ENCODE measurements around the gene VCAN.
A peak's percentile ranks its signal among the peaks of the same experiment; 100 is the strongest.

Gene VCAN

GRCh38 chr5:83576341-83576740 lies 104.8 kb downstream of the VCAN start:
- DNase-seq: no peak

DNA sequence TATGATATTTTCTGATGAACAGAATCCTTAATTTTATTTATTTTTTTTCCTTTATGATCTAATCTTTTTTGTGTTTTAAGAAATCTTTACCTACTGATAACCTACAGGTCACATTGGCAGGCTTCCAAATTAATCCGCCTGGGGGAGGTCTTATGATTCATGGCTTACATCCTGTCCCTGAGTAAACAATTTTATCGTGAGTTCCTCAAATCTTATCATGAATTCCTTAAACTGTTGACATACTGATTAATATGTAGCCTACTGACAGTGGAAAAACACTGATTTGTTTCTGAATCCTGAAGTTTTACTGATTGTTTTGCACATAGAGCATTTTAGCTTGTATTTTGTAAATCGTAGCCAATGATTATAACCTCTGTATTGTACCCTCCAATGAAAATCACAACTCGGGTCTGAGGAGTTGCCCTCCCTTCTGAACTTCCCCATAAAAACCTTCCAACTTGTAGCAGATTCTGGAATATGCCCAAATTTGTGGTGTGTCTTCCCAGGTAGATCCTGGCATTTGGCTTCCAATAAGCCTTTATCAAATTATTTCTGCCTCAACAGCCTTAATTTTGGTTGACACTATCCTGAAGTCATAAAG lies 105.6 kb downstream of the VCAN start:
- no peak for DNase-seq

- DNase-seq: no peak
Measured at GRCh38 chr5:83583859-83584258, 112.3 kb downstream of the VCAN start.

DNA sequence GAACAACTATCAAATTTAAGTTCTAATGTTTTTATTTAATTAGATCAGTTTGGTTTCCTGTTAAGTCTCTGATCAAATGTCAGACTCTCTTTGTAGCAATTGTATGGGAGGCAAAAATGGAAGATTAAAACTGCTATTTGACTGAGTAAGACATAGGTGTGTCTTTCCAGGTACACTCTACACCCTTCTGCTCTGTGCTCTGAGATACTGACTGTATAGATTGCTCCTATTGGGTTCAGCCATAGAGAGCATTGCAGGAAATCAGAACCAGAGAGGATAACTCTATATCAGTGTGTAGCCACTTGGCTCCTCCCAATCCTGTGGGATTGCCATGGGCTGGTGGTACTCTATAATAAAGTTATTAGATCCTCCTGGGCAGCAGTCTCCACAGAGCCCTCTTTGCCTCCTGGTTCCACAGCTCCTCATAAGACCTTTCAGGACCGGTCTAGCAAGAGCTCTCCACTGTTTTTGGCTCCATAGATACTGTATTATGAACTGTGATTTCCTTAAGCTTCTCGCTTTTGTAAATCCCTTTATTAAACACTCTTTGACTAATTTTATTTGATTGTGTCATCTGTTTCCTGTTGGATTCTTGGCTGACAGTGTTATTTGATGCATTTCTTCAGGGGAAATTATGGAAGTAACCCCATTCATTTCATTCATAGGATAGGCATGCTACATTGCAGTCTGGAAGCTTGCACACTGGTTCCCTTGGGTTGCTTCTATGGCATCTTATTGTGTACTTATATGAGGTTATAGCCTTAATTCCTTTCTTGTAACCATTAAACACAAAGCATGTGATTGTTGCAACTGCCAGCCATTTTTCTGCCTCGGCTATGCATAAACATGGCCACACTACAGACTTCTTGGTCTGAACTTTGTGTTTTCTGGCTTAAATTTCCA lies 115.6 kb downstream of the VCAN start:
- no peak for DNase-seq

DNA sequence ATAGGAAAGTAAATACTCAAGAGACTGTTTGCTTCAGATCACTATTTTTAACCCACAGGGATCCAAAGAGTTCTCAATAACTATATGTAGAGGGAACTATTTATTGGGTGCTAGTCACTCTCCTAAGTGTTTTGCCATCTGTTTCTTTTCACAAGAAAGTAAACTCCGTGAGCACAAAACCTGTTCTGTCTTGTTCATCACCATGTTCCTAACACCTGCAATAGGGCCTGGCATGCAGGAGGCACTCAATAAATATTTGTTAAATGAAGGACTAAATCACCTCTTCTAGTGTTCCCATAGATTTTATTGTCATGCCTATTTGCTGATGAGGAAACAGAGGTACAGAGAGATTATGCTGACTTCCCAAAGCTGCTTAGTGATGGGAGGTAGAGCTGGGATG lies 118.2 kb downstream of the VCAN start:
- DNase-seq: peak; percentile 3

- DNase-seq: no peak
Measured at GRCh38 chr5:83590966-83591365, 119.4 kb downstream of the VCAN start.

GRCh38 chr5:83595217-83595616 lies 123.7 kb downstream of the VCAN start:
- no peak for DNase-seq

DNA sequence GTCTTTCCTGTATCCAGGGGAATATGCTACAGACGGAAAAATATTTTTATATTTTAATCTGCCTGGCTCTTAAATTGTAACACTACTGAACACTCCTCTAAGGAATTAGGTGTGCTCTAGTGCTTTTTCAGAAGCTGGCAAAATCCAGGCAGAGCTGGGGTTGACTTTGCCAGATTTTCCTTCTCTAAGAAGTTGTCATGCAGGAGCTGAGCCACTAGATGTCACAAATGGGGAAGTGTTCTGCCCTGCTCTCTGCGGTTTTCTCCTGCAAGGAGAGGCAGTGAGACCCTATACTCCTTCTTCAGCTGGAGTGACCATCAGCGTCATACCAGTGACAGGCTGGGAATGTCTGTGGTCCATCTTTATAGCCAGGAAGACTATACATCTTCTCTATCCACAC lies 136.6 kb downstream of the VCAN start:
- DNase-seq: peak; percentile 17

GRCh38 chr5:83614841-83615240 lies 143.3 kb downstream of the VCAN start:
- no peak for DNase-seq

DNA sequence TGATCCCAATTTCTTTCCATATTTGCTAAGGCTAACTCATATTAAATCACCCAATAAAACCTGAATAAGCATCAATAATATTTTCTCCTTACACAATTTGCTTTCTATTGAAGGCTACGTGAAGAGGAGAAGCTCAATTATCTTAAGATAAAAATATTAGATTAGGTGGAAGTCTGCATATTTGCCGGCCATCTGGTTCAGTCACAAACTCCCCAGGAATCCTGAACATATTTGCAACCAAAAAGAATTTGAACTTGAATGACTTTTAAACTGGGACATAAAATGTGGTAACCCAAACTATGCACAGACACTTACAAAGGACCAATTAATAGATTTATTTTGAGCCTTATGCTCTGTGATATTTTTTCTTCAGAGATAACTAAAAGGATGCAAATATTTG lies 156.8 kb downstream of the VCAN start:
- DNase-seq: no peak

All from NCI-H1694 treated with DMSO at 0.1 percent for 48 hours (cell line).